Stimulated activated CD4-positive, alpha-beta T cell treated with anti-CD3 and anti-CD28 coated beads, Interleukin-1b, Interleukin-23, amount 100 ng/mL, for 4 hours (primary cell): Measurements from ENCODE around the gene PRDM13.
"Not testable (repeated sequence)": the region's sequence is repeated elsewhere in the genome, so short reads cannot be mapped to it uniquely, and the experiment has no call there.

Experiments used
- DNase-seq, 2 donors: peaks; one replicate each; pipeline ENCODE4 v3.0.0-alpha.2; 2020; ENCODE audit warnings: low read depth in 2 of 2

PRDM13 gene

GRCh38 chr6:99603421-99604165, 3.0 kb upstream of the PRDM13 start:
- DNase-seq = no peak

- no peak for DNase-seq
Observed at GRCh38 chr6:99604166-99605073, 2.2 kb upstream of the PRDM13 start.

DNA sequence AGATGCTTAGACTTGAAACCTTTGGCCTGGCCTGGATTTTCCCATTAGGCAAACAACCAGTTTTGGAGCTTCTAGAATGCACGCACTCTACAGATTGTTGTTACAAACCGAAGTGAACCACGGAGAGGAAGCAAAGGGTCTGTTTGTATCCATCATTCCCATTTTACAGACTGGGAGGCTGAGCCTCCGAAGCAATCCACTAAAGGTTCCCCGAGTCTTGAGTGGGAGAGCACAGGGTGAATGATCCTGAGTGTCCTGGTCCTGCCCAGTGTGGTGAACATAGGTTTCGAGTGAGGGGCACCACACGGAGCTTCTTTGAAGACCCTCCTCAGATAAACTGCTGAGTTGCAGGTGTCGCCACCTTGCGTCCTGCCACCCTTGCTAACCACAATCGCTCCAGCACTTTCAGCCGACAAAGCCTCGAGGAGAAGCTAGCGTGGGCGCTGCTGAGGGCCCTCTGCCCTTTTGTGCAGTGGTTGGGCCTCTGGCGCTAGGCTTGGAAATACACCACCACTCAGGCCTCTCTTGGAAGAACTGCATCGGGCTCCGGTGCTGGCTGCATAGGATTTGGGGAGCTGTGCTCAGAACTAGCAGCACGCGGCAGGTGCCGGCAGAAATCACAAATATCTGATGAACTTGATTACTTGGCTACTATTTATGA, 1.4 kb upstream of the PRDM13 start:
- no peak for DNase-seq

DNA sequence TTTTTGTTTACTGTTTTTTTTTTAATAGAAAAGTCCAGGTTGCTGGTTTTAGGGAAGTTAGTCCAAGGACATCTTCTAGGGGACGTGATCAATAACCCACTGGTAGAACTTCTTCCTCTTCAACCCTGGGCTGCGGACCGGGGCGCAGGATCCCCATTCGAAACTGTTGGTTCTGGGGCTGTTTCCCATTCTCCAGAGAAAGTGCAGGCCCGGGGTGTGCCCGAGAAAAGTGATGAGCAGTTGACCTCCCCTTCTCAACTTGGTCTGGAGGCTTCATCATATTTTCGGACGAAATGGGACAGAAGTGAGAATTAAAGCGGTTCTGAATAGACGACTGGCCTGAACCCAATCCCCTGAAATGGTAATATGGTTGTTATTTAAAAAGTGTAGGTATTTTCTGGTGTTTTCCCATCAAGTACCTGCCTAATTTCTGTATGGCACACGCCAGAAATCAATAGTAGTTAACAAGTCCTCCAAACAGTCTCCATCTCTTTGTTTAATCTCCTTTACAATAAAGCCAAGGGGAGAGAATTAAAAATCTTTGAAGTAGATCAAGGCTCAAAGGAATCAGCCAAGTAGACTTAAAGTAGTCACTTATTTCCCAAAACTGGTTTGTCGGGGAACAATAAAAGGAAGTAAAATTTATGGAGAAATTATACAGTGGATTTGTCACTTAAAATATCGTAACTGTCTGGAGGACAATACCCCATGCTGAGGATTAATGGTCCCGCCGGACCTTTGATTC, 550 bp upstream of the PRDM13 start:
- DNase-seq = no peak

GRCh38 chr6:99607416-99608036, 893 bp downstream of the PRDM13 start:
- no peak for DNase-seq

GRCh38 chr6:99608059-99608885, 1.6 kb downstream of the PRDM13 start:
- no peak for DNase-seq

GRCh38 chr6:99608886-99609482, 2.4 kb downstream of the PRDM13 start:
- no peak for DNase-seq

DNA sequence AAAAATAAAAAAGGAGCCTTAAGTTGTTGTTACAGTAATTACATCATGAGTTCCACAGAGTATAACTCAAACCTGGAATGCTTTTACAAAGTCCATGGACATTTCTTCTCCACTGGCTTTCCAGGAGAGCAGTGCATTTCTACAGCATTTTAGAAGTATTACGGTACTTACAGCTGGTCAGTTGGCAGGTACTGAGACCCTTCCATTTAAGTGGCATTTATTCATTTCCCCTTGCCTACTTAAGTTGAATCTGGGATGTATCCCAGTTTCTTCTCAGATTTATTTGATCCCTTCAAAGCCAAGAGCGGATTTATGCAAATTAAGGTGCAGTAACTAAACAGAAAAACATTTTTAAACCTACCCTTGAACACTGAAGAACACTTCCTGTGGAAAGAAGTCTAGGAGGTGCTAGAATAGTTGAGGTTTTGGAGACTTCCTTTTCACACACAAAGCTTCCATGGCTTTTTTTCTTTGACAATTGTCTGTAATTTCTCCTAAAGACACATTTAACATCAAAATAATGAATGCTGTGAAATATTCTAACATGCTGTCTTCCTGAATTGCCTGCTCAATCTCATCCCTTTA, 3.4 kb downstream of the PRDM13 start:
- DNase-seq = no peak

- DNase-seq = no peak
Observed at GRCh38 chr6:99611148-99611547, 4.5 kb downstream of the PRDM13 start.

- DNase-seq = no peak
Observed at GRCh38 chr6:99612551-99613408, 6.1 kb downstream of the PRDM13 start.

DNA sequence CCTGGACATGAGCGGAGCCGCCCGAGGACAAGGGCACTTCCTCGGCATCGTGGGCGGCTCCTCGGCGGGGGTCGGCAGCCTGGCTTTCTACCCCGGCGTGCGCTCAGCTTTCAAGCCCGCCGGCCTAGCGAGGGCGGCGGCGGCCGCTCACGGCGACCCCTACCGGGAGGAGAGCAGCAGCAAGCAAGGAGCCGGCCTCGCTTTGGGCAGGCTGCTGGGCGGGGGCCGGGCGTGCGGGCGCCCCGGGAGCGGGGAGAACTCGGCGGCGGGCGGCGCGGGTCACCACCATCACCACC, 6.7 kb downstream of the PRDM13 start:
- no peak for DNase-seq

DNA sequence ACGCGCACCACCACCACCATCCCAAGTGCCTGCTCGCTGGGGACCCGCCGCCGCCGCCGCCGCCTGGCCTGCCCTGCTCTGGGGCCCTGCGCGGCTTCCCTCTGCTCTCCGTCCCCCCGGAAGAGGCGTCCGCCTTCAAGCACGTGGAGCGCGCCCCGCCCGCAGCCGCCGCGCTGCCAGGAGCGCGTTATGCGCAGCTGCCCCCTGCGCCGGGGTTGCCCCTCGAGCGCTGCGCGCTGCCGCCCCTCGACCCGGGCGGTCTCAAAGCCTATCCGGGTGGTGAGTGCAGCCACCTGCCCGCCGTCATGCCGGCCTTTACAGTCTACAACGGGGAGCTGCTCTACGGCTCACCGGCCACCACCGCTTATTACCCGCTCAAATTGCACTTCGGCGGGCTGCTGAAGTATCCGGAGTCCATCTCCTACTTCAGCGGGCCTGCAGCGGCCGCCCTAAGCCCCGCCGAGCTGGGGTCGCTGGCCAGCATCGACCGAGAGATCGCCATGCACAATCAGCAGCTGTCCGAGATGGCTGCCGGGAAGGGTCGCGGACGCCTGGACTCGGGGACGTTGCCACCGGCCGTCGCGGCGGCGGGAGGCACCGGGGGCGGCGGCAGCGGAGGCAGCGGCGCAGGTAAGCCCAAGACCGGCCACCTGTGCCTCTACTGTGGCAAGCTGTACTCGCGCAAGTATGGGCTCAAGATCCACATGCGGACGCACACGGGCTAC, 7.2 kb downstream of the PRDM13 start:
- DNase-seq = no peak

- no peak for DNase-seq
Observed at GRCh38 chr6:99614430-99615186, 8.0 kb downstream of the PRDM13 start.

- no peak for DNase-seq
Observed at GRCh38 chr6:99617131-99617530, 10.5 kb downstream of the PRDM13 start.

GRCh38 chr6:99618649-99619408, 12.2 kb downstream of the PRDM13 start:
- DNase-seq = no peak

DNA sequence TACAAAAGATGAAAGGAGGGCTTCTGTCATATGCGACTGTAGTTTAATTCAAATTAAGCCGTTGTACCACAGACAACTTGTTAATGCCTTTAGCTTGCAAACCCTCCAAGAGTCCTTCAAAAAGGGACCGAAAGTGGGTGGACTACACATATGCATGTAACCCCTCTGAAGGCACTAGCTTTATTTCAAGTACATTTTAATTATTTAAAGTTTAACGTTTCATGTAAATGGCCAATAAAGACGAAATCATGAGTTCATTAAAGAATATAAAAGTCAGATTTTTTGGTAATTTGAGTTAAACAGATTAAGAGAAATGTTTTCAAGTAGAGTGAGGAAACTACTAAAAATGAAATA, 12.8 kb downstream of the PRDM13 start:
- DNase-seq = no peak

- not testable (repeated sequence) for DNase-seq
Observed at GRCh38 chr6:99622044-99622443, 15.4 kb downstream of the PRDM13 start.
